ENCODE results near the gene ADARB2. TPM values are rescaled to one million over a fixed set of nuclear protein-coding genes. Genes with fewer than 3 reads are reported as not detected.
A peak's percentile ranks its signal among the peaks of the same experiment; 100 is the strongest.
"Not testable (repeated sequence)": the region's sequence is repeated elsewhere in the genome, so short reads cannot be mapped to it uniquely, and the experiment has no call there.

The ADARB2 gene
- total RNA-seq, 1 donor from 2014 or later = 1.8 TPM

DNA sequence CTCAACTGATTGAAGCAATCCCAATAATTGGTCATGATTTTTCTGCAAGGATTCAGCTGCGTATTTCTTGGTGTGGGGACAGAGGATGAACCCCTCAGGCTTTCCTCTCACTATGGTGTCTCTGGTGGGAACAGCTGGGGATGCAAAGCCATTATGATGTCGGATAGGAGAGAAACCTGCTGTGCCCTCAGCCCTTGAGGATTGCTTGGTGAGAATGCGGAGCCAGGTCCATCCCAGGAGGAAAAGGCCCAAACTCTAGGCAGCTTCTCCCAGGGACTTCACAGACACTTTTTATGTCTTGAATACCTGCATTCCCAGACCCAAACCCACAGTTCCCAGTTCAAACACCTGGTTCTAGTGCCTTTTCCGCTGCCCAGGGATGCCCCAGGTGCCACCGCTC, 379.2 kb downstream of the ADARB2 start:
- TF ChIP-seq CTCF (conservative IDR thresholded peaks at IDR 0.05) = no peak
- Mint-ChIP-seq H3K36me3 (ENCODE audit: low read depth) (no peaks in the 10 kb centered on the region), H3K9me3 (no peaks in the 10 kb centered on the region), H3K27ac (ENCODE audit: unreplicated experiment) (no peak overlapping the region), H3K4me1 (peaks cover 35% of the 10 kb centered on the region), H3K27me3 (ENCODE audit: low read depth) (no peaks in the 10 kb centered on the region), H3K4me3 (no peak overlapping the region)
- no peak for DNase-seq (ENCODE audit: low read depth, low spot score)

GRCh38 chr10:1356349-1356748, 381.0 kb downstream of the ADARB2 start:
- H3K4me3 Mint-ChIP-seq = no peak overlapping the region
- peaks cover 29% of the 10 kb centered on the region for H3K4me1 Mint-ChIP-seq
- DNase-seq (ENCODE audit: low read depth, low spot score) = no peak
- no peaks in the 10 kb centered on the region for H3K9me3 Mint-ChIP-seq
- no peaks in the 10 kb centered on the region for H3K36me3 Mint-ChIP-seq (ENCODE audit: low read depth)
- TF ChIP-seq CTCF (conservative IDR thresholded peaks at IDR 0.05) = no peak
- no peaks in the 10 kb centered on the region for H3K27me3 Mint-ChIP-seq (ENCODE audit: low read depth)
- no peak overlapping the region for H3K27ac Mint-ChIP-seq (ENCODE audit: unreplicated experiment)

GRCh38 chr10:1354809-1355710, 382.3 kb downstream of the ADARB2 start:
- Mint-ChIP-seq H3K4me1 (peaks cover 17% of the 10 kb centered on the region), H3K27ac (ENCODE audit: unreplicated experiment) (no peak overlapping the region), H3K4me3 (no peak overlapping the region), H3K36me3 (ENCODE audit: low read depth) (no peaks in the 10 kb centered on the region), H3K9me3 (no peaks in the 10 kb centered on the region), H3K27me3 (ENCODE audit: low read depth) (no peaks in the 10 kb centered on the region)
- TF ChIP-seq CTCF (conservative IDR thresholded peaks at IDR 0.05) = no peak
- no peak for DNase-seq (ENCODE audit: low read depth, low spot score)

DNA sequence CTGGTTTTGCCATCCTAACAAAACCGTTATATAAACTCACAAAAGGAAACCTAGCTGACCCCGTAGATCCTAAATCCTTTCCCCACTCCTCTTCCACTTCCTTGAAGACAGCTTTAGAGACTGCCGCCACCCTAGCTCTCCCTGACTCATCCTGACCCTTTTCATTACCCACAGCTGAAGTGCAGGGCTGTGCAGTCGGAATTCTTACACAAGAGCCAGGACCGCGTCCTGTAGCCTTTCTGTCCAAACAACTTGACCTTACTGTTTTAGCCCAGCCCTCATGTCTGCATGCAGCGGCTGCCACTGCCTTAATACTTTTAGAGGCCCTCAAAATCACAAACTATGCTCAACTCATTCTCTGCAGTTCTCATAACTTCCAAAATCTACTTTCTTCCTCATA, 385.0 kb downstream of the ADARB2 start:
- not testable (repeated sequence) for H3K27ac Mint-ChIP-seq (ENCODE audit: unreplicated experiment); H3K36me3 Mint-ChIP-seq (ENCODE audit: low read depth); H3K27me3 Mint-ChIP-seq (ENCODE audit: low read depth); H3K4me3 Mint-ChIP-seq; H3K9me3 Mint-ChIP-seq; DNase-seq (ENCODE audit: low read depth, low spot score)
- peaks cover 11% of the 10 kb centered on the region for H3K4me1 Mint-ChIP-seq

GRCh38 chr10:1348773-1349050, 388.6 kb downstream of the ADARB2 start:
- peaks cover 3% of the 10 kb centered on the region for H3K4me1 Mint-ChIP-seq
- H3K27me3 Mint-ChIP-seq (ENCODE audit: low read depth) = no peaks in the 10 kb centered on the region
- H3K9me3 Mint-ChIP-seq = no peaks in the 10 kb centered on the region
- peak overlapping the region; percentile 4 for H3K27ac Mint-ChIP-seq (ENCODE audit: unreplicated experiment)
- no peak for TF ChIP-seq CTCF (conservative IDR thresholded peaks at IDR 0.05)
- no peak for DNase-seq (ENCODE audit: low read depth, low spot score)
- H3K4me3 Mint-ChIP-seq = no peak overlapping the region
- H3K36me3 Mint-ChIP-seq (ENCODE audit: low read depth) = no peaks in the 10 kb centered on the region

- no peaks in the 10 kb centered on the region for H3K27me3 Mint-ChIP-seq (ENCODE audit: low read depth)
- H3K36me3 Mint-ChIP-seq (ENCODE audit: low read depth) = no peaks in the 10 kb centered on the region
- DNase-seq (ENCODE audit: low read depth, low spot score) = no peak
- TF ChIP-seq CTCF (conservative IDR thresholded peaks at IDR 0.05) = no peak
- H3K4me1 Mint-ChIP-seq = peaks cover 3% of the 10 kb centered on the region
- H3K27ac Mint-ChIP-seq (ENCODE audit: unreplicated experiment) = peak overlapping the region; percentile 4
- H3K9me3 Mint-ChIP-seq = no peaks in the 10 kb centered on the region
- no peak overlapping the region for H3K4me3 Mint-ChIP-seq
Observed at GRCh38 chr10:1347962-1348772, 389.2 kb downstream of the ADARB2 start.
